Amniotic epithelial cell (primary cell): ENCODE measurements around the gene EMC6.

ENCODE experiments used
- DNase-seq: peaks from one replicate; pipeline ENCODE4 v3.0.0-alpha.2; 2010; ENCODE audit warnings: low read depth

The EMC6 gene

DNA sequence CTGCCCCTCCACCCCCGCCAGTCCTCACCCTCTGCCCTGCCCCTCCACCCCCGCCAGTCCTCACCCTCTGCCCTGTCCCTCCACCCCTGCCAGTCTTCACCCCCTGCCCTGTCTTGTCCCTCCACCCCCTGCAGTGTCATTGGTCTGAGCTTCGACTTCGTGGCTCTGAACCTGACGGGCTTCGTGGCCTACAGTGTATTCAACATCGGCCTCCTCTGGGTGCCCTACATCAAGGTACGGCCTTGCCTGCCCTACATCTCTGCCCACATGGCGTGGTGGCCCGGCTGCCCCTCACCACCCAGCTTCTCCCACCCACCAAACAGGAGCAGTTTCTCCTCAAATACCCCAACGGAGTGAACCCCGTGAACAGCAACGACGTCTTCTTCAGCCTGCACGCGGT is 12.3 kb upstream of the EMC6 start:
- DNase-seq = no peak

DNA sequence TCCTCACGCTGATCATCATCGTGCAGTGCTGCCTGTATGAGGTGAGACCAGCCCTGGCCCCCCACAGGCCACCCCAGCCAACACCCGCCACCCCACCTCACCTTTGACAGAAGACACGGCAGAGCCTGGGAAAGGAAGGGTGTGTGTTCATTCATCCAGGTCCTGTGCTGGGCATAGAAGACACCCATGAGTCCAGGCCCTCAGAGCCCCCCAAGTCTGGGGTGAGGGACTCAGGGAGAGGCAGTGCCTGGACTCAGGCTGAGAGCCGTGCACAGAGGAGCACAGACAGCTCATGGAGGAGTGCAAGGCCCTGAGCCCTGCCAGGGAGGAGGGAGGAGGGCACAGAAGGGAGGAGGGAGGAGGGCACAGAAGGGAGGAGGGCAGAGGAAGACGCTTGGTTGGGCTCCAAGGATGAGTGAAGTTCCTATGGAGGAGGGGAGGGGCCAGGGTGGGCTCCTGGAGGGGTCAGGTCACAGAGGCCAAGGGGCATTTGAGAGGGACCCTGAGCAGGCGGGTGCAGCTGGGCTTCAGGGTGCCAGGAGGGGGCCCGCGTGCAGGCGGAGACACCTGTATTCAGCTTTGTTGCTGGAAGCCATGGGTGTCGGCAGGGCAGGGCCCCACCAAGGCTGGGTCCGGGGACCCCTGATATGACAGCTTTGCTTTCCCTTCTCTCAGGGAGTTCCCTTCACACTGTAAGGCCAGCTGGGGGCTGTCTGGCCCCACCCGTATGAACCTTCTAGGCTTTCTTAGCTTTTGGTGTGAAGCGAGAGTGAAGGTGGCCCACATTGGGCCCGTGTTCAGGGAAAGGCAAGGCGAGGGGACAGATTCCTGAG is 11.6 kb upstream of the EMC6 start:
- DNase-seq = no peak

DNA sequence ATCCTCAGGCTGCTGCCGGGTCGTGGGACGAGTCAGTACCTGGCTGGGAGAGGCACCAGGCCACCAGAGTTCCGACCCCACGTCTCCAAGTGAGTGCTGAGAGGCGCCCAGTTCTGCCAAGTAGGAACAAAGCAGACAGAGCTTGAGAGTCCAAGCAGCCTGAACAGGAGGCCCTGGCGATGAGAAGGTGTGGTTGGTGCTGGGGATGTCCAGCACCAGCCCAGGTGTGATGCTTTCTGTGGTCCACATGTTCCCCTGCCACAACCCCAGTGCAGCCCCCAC is 11.1 kb upstream of the EMC6 start:
- DNase-seq = no peak

DNA sequence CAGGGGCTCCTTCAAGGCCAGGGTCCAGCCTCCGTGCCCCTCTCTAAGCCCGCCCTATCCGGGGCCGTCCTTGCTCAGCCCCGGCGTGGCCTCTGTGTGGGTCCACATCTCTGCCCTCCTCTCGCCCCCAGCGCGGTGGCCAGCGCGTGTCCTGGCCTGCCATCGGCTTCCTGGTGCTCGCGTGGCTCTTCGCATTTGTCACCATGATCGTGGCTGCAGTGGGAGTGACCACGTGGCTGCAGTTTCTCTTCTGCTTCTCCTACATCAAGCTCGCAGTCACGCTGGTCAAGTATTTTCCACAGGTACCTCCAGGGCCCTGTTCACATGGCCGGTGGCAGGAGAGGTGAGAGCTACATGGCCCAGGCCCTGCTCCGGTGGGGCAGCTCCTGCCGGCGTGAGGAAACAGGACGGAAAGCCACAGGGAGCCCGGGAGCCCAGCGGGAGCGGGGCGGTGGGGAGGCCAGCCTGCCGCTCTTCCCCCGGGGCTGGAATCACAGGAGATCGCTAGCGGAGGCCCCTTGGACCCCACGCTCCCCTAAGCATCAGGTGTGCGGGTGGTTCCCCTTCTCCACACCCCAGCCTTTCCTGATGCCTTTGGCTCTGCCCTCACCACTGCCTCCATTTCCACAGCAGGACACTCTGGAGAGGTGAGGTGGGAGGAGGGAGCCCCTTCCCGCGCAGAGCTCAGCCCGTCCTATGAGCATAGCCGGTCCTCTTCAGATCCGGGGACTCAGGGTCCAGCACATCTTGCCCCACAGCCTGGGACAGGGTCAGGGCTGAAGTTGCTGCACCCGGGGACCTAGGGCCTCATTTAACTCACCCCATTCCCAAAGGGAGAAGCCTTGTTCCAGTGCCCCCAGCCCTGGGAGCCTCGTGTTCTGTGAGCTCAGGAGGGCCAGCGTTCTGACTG is 10.5 kb upstream of the EMC6 start:
- no peak for DNase-seq

DNA sequence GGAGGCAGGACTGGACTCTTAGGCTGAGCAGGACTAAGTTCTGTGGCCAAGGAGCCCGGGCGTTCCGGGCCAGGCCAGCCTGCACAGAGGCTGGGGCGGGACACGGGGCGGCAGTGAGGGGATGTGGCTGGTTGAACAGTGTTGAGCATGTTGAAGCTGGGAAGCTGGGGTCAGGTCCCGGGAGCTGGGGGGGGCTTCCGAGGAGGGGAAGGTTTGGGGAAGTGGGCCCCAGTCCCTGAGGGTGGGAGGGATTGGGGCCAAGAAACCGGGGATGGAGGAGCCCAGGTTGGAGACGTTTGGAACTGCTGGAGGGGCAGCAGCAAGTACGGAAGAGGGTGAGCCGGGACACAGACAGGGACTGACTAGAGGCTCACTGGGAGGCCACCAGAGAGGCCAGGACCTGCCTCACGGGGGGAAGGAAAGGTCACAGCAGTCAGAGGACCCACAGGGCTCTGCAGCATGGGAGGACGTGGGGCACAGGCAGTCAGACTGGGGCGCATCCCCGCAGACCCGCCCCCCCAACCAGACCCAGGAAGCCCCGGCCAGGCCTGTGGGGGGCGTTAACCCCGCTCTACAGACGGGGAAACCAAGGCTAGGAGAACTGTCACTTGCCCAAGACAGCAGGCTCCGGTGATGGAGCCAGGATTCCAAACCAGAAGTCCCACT is 9.7 kb upstream of the EMC6 start:
- no peak for DNase-seq

DNA sequence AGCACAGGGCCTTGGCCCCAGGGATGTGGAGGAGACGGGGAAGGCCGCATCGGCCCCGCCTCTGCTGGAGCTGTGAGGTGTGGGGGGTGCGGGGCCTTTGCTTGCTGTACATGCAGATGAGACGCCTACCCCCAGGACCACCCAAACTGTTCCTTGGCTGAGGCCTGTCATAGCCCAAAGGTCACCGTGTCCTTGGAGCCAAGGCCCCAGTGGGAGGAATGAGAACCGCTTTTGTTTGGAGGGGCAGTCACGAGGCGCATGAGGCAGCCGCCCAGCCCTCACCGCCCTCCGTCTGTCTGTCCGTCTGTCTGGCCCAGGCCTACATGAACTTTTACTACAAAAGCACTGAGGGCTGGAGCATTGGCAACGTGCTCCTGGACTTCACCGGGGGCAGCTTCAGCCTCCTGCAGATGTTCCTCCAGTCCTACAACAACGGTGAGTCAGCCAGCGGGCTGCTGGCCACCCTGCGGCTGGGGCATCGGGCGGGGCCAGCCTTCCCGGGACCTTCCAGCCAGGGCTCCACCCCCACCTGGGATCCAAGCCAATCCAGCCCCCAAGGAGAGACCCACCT is 9.0 kb upstream of the EMC6 start:
- DNase-seq = peak; percentile 84

DNA sequence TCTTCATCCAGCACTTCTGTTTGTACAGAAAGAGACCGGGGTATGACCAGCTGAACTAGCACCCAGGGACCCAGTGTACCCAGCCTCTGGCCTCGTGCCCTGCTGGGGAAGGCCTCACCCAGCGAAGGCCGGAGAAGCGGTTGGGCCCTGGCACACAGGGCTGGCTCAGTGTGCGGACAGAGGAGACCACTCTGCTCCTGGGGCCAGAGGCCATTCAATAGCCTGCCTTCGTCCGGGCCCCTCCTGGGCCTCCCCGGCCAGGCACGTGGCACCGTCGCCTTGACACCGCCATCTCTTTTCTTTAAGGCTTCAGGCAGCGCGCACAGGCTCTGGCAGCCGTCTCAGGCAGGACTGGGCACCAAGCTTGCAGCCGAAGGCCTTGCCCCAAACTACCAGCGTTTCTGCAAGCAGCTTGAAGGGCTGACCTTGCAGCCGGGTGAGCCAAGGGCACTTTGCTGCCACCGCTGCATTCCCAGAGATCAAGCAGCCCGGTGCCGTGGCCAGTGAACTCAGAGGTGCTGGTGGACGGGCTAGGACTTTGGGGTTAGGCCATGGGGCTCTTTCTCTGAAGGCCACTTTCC is 8.2 kb upstream of the EMC6 start:
- no peak for DNase-seq

DNA sequence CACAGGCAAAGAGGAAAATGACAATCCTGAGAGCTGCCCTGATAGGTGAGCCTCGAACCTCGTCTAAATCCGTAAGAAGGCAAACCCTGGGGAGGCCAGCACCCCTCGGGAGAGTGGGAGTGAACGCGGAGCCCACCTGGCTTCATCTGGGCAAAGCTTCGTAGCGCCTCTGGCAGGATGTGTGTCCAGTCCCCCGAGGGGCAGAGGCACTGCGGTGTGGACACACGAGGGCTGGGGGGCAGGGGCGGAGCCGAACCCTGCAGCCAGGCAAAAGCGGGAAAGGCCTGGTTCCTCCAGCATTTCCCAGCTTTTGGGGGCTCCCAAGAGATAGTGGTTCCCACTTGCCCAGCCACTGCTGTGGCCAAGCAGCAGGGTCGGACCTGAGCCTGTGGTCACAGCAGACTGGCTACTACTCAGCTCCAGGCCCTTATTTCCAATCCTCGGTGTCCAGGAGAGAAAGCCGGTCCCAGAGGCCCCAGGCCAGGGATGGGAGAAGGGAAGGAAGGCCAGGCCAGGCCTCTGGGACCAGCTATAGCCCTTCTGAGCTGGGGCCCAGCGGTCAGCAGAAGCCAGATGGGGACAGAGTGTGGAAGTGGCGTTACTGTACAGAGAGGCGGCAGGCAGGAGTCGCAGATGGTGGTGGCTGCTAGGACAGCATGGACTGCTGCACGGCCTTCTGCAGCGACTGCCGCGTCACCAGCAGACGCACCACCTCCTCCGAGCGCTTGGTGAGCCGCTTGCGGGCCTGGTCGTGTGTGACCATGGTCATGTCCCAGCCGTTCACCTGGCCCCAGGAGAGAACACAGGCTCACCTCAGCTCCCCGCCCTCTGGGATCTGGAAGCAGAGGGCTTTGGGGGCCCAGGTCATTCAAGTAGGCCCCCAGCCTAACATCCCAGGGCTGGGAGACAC is 5.3 kb upstream of the EMC6 start:
- DNase-seq = no peak

DNA sequence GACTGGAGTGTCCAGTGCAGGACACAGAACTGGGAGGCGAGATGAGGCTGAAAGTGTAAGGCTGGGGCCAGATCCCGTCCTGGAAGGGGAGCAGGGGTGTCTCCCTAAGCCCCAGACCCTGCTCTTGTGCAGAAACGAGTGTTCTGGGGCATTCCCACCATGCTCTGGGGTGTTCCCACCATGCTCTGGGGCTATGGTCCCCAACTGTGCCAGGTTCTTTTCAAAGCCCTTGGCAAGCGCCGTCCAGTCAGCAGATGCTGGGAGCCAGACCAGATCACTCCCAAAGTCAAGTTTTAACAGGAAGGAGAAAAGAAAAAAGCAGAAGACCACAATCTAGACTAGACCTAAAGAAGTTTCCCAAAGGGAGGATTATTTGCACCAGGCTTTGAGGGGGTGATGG is 2.8 kb upstream of the EMC6 start:
- no peak for DNase-seq

DNA sequence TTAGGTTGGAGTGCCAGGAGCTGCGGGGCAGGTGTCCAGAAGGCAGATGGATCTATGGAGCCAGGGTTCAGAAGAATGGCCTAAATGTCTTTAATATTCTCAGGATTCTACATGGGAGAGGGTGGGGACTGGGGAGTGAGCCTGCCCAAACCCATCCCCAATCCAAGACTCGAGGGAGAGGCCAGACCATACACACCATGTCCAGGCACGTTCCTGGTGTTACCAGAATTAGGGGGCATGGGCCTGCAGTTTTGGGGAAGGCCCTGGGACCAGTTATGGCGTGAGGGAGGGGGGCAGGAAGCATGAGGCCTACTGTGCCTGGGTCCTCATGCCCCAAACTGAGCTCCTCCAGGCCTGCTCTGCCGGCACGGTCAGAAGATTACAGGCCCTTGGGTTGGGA is 2.1 kb upstream of the EMC6 start:
- DNase-seq = no peak

DNA sequence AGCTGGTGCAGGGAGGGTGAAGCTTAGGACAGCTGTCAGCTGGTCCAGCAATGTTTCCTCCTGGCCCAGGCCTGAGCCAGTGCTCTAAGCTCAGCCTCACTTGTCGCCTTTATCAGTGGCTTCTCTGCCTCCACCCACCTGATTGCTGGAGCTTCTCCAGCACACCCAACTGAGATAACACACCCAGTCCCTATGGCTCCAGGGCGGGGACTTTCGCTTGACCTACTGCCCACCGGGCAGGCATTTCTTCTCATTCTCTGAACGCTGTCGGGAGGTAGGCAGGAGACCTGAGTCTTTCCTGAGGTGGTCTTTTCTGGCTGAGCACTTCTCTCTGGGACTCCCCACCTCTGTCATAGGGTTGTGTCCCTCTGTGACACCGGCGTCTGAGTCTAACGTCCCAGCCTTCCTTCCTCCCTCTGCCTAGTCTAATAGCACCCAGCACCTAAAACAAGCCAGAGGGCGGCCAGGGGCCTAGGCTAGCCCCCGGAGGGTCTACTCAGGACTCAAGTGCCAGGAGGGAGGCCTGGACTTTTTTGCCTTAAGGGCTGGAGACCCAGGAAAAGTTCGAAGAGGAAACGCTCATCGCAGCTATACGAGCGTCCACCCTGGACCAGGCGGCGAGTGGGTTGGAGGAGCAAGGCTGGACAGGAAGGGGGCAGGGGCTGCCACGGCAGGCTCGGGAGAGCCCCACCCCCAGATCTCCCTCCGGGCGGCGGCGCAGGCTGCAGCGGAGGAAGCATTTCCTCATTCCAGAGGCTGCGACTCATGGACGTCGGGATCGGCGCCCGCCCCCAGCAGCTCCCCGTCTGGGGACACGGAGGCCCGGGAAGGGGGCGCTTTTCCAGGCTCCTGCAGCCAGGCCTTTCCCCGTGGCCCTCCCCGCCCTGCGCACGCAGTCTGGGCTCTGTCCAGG is 990 bp upstream of the EMC6 start:
- DNase-seq = peak; percentile 87

DNA sequence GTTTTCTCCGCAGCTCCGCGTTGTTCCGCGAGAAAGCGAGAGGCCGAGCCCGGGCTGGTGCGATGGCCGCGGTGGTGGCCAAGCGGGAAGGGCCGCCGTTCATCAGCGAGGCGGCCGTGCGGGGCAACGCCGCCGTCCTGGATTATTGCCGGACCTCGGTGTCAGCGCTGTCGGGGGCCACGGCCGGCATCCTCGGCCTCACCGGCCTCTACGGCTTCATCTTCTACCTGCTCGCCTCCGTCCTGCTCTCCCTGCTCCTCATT is 404 bp downstream of the EMC6 start:
- no peak for DNase-seq

DNA sequence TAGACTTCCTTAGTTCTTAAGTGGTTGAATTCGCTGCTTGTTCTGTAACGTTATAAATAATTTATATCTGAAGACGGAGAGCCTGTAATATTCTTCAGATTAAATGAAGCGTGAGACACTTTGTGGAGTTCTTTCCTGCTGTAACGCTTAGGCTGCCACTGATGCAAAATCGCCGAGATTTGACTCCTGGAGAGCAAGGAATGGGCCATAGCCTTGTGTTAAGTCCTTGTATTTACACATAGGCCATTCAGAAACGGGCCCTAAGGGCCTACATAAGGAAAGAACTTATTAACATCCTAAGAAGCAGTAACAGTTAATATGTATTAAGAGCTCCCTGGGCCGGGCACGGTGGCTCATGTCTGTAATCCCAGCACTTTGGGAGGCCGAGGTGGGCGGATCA is 936 bp downstream of the EMC6 start:
- DNase-seq = no peak

DNA sequence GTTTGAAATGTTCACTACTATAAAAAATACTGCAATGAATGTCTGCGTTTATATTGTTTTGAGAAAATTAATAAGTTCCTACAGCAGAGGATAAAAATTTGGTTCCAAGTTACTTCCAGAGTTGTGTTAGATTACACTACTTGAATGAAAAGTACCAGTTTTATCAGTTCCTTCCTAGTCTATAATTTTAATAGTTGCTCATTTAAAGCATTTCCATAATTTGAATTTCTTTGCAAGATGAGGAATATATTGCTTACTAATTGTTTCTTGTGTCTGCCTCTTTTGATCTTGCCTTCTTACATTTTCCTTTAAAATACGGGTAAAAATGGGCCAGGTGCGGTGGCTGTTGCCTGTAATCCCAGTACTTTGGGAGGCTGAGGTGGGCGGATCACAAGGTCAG is 4.0 kb downstream of the EMC6 start:
- no peak for DNase-seq

DNA sequence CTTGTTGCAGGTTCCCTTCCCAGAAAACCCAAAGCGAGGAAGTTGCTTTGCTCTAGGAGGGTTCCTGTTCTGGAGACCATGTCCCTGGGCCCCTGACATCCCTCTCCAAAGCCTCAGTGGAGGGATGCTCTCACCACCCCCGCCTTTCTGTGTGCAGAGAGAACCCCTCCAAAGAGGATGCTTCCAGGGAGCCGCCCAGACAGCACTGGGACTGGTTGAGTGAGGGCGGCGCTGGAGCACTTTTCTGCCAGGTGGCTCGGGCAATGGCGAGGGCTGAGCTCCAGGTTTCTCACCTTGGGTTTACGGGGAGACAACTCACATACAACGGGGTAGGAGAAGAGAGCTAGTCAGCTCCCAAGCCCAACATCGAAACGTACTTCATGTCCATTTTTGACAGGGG is 7.3 kb downstream of the EMC6 start:
- no peak for DNase-seq

DNA sequence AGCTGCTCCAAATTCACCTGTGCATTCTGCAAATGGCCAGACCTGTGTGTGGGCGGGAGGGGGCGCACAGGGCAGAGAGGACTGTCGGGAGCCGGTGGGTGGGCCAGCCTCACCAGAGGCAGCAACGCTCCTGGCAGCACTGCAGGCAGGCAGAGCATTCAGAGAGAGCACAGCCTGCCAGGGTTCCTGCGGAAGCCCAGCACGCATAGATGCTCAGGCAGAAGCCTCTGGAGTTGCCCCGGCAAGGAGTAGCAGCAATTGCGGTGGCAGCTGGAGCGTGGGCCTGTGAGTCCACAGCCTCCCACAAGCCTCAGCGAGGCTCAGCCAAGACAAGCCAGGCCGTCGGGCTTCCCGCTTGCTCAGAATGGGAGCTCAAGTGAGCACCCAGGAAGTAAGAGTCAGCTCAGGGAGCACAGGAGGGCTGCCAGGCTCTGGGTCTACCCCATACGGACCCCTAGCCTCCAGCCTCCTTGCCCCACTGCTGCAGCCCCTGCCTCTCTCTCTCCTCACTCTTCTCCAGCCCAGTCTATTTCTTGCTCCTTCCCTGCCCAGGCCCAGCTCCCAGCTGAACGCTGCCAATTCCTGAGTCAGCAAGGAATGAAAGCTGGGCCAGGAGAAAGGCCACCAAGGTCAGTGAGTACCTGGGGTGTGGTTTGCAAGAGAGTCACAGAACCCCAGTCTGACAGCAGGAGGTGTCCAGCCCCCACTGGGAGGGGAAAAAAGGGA is 9.6 kb downstream of the EMC6 start:
- DNase-seq = peak; percentile 29

DNA sequence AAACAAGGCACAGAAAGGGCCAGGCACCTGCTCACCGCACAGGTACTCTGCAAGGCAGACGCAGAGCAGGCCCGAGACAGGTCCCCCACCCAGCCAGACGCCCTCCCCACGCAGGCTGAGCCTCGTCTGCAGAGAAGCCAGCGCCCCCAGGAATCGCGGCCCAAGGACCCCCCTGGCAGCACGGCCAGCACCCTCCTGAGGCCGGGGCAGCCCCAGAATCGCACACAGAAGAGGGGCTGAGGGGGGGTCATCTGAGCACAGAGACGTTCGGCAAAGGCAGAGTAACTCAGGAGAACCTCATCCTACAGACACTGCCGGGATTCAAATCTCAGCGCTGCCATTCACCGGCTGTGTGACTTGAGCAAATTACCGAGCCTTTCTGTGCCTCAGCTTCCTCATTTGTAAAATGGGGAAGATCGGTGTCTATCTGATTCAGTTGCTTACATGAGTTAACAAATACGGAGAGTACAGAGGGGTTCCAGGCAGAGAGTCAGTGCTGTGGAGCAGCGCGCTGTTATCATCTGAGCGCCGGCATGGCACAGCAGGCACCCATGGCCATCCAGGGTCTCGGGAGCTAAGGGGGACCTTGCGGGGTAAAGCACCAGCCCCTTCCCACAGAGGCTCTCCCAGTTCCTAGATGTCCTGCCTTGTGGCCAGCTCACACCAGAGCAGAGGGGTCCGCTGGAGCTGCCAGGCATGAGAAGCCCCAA is 10.4 kb downstream of the EMC6 start:
- no peak for DNase-seq

DNA sequence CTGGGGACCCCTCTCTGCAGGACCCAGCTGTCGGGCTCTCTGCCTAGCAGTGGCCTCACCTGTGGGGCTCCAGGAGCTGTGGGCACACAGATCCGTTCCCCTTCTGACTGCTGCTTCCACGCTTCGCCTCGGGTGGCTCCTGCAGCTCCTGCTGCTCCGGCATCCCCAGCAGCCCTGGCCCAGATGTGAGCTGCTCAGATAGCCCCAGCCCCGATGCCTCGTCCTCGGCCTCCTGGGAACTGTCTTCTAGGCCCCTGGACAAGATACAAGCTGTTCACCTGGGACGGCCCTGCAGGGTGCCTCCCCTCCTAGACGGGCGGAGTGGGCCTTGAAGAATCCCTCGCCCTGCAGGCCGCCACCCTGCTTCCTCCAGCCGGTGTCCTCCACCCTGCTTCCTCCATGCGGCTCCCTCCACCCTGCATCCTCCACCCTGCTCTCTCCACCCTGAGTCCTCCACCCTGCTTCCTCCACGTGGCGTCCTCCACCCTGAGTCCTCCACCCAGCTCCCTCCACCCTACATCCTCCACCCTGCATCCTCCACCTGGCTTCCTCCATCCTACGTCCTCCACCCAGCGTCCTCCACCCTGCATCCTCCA is 11.0 kb downstream of the EMC6 start:
- DNase-seq = no peak

DNA sequence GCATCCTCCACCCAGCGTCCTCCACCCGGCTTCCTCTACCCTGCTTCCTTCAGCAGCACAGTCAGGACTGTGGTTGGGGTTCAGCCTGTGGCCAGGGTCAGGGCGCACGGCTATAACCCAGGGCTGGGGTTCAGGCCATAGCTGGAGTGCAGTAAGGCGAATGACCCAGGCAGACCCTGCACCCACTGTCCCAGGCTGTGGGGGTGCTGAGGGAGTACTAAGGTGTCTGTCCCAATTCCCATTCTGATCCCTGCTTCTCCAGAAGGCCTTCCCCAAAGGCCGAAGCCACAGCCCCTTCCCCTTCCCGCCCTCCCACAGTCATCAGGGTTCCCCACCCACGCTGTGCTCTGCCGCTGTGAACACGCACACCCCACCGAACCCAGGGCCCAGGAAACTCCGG is 12.4 kb downstream of the EMC6 start:
- no peak for DNase-seq
